NCI-H187 (cell line): ENCODE measurements around the gene MSI2.

ENCODE experiments used
- DNase-seq, 2 experiments: peaks; one replicate each; lab custom pipeline; 2025; lab: John Stamatoyannopoulos, UW

MSI2 gene

DNA sequence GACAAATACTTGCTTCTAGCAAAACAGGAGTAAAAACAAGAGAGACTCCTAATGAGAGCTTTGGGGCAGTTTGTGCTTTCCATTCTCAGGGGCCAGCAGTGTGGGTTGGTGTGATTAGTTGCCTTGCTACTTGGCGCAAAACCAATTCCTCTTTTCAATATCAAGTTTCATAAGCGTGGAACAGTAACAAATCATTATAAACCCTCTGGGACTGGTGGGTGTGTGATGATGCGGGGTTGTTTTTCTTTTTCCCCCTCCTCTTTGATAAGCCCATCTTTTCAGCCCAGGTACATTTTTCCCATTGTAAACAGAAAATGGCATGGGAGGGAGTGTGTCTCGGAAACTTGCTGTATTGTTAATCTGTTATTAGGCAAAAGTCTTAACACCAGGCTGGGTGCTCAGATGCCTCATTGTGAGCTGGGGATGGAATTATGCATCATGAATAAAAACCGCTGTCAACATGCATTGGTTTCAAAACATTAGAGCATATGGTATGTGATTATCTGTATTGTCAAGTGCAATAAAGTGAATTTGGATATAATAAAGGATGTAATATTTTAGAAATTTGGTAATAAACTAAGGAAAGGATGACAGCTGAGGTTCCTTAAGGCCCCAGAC is 322.4 kb downstream of the MSI2 start:
- DNase-seq: peak; percentile 27 to 29

DNA sequence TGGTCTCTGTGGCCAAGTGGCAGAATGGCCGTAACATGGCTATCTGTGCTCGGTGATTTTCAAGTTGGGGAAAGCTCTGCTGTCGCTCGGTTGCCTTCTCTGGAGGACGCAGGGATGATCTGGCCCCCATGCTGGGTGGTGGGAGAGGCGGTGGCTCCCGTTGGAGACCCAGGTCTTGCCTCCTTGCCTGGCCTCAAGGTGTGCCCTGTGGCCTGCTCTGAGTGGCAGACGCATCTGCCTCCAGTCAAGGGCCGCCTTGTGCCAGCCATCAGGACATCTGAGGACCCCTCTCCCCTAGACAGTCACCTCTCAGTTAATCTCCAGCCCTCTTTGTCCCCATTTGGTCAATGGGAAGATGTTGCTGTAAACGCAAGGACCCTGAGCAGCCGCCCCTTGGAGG is 322.9 kb downstream of the MSI2 start:
- DNase-seq: no peak

DNA sequence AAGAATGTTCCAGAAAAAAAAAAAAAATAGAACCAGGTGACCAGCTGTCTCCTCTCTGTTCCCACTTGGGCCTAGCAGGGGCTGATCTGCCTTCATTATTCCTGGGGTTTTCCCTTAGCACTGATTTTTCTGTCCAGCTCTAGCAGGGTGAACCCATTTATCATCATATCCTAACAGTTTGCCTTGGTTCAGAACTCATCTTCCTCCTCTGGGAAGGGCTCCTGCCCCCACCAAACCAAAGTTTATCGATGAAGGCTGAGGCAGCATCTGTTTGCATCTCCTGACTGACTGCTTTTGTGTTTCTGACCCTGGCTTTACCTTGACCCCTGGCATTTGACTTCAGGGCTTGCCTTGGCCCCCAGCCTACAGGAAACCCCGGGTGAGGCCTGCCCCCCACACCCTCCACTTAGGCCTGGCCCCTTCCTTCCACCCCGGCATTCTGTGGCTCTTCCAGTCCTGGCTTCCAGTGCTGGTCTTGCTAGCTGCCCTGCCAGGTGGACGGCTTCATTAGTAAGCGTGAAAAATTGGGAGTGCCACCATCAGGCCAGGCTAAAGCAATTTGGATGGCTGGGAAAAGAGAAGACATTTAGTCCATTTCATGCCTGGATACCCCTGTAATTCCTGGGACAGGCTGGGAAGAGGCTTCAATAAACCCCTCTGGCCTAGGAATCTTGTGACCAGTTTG is 323.9 kb downstream of the MSI2 start:
- DNase-seq: no peak

DNA sequence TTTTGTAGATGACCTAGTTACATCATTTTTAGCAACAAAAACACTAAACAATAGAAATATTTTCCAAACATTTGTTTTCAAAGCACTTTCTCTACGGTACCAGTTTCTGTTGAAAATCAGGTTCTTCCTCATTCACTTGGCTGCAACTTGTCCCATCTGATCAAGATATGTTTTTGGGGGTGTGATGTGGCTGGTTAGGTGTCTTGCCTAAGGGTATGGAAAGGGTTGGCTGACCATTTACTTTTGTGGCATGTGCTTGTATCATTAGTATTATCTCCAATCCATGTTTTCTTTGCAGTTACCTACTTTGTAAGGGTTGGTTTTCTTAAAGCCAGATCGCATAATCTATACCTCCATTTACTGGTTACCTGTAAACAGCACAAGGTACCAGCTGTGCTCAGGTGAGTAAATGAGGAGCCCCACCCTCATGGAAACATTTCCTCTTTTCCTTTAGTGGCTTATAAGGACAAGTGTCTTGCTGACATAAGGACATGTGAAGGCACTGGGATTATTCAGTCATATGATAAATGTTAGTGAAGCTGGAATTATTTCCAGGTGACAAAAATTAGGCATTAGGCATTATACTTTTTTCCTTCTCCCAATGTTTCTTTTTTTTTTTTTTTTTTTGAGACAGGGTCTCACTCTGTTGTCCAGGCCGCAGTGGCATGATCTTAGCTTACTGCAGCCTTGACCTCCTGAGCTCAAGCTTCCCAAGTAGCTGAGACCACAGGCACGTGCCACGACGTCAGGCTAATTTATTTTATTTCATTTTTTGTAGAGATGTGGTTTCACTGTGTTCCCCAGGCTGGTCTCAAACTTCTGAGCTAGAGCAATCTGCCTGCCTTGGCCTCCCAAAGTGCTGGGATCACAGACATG is 326.8 kb downstream of the MSI2 start:
- DNase-seq: no peak

DNA sequence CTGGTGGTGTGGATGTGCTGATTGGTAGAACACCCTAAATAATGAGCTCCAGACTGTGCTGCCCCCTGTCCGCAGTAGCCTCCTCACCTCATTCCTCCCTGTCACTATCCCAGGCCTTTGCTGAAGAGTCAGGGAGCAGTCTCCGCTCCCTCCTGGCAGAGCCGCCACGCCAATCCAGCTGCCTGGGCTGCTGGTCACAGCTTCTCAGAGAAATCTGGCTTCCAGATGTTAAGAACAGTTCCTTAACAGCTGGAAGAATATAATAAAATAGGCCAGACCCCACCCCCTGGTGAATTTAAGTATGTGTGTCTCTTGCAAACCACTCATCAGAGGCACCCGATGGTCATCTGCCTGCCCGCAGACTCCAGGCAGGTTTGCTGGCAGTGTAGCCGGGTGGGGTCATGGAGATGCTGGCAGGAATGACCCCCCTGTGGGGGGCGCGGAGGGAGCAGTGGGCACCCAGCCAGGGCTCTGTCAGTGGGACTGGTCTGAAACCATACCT is 327.8 kb downstream of the MSI2 start:
- no peak for DNase-seq

DNA sequence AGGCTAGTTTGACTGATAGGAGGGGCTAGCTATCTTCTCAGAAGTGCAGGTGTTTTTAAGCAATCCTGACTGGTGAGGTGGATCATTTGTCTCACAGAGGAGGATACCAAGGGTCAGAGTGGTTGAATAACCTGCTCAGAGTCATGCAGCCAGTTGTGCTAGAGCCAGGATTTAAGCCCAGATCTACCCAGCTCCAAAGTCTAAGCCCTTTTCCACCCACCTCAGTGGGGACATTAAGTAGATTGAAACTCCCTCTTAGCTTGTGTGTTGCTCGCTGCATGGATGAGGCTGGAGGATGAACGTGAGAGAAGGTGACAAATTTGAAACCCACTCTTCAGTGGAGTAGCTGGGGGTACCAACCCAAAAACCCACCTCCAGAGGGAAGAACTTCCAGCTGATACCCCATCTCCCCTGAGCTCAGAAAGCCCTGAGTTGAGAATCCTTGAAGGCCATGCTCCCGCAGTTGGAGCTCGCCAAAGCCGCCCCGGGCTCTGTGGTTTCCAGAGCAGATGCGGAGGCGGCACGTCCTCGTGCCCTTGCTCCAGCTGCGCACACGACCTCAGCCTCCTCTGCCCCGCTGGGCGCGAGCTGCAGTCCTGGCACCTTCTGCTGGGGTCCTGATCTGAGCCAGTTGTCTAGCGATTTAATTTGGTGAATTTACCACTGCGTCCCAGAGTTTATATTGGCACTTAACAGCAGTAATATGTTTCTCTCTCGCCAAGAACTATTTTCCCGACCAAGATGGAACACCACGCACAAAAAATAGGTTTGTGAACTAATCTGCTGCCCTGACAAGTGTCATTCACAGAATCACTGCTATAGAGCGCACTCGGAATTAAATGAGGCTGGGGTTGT is 329.2 kb downstream of the MSI2 start:
- DNase-seq: peak in 1 of 2 experiments; percentile 51

DNA sequence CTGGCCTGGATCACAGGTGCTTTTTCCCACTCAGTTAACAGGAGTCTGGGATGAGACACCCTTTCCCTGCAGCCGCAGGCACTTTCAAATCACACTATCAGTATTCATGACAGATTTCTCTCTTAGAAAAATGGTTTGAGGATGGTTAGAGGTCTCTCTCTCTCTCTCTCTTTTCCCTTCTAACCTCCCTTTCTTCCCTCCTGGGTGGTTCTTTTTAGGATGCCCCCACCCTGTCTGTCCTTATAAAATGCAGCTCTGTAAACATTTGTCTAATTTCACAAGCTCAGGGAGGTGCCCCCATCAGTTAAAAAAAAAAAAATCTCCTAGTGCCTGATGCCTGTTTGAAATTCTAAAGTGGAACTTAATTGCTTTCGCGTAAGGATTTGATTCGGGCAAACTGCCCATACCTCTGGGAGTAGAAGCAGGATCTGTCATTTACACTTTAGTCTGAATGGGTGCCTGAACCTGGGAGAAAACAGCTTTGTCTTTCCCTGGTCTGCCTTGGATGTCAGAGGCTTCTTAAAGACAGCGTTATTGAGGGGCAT is 329.9 kb downstream of the MSI2 start:
- no peak for DNase-seq

DNA sequence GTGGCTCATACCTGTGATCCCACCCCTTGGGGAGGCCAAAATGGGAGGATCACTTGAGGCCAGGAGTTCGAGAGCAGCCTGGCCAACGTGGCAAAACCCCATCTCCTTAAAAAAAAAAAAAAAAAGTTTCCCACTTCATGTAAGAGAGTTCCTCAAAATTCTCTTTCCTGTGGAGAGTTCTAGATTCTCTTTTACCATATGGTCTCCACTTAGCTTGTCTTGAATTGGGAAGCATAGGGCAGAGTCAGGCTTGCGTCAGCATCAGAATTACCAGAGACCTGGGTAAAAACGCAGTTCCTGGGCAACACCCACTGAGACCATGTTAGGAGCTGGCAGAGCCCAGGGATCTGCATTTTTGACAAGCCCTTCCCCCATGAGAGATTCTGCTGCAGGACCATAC is 330.4 kb downstream of the MSI2 start:
- no peak for DNase-seq

DNA sequence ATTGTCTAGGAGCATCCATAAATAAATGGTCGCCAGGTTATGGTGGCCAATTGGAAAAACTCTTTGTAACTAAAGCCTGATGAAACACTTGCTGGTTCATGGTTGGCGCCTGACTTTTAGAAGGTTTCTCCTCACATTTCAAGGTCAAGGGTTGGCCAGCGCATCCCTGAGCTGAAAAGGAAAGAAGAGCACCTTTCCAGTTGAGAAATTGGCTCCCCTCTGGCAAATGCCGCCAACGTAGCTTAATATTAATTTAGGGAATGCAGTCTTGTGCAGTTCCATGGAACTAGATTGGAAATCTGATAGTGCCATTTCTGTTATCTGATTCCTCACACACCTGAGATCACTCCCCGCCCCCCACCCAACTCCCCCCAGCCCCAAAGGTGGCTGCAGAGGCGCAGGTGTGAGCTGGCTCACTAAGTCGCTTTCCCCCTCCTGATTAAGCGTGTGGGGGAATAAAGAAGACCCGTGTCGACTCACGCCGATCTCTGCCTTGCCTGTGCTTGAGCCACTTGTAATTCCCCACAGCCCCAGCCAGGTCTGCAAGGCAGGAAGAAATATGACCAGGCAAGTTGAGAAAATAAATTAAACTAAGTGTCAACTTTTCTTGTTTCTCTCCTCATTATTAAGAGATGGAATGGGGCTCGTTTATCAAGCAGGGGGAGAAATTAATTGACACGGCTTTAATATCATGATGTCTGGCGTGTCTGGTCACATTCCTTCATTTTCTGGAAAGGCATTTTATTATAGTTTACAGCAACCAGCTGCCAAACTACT is 331.1 kb downstream of the MSI2 start:
- peak in 1 of 2 experiments; percentile 26 for DNase-seq

DNA sequence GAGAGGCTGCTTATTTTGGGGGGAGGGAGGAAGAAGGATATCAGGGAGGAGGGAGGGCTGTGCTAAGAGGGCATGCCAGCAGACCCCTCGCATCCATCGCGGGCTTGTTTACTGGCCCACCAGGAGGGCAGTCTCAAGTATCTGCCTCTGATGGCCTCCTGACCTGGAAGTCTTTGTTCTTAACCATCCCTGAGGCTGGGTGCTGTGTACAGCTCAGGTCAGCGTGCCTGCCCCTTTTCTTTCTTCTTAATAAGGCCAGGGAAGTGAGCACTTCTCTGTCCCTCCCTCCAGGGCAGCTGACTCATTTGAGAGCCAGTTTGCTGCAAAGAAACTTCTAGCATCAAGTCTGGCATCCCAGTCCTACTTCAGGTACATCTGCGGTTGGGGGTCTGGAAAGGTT is 331.8 kb downstream of the MSI2 start:
- DNase-seq: no peak

DNA sequence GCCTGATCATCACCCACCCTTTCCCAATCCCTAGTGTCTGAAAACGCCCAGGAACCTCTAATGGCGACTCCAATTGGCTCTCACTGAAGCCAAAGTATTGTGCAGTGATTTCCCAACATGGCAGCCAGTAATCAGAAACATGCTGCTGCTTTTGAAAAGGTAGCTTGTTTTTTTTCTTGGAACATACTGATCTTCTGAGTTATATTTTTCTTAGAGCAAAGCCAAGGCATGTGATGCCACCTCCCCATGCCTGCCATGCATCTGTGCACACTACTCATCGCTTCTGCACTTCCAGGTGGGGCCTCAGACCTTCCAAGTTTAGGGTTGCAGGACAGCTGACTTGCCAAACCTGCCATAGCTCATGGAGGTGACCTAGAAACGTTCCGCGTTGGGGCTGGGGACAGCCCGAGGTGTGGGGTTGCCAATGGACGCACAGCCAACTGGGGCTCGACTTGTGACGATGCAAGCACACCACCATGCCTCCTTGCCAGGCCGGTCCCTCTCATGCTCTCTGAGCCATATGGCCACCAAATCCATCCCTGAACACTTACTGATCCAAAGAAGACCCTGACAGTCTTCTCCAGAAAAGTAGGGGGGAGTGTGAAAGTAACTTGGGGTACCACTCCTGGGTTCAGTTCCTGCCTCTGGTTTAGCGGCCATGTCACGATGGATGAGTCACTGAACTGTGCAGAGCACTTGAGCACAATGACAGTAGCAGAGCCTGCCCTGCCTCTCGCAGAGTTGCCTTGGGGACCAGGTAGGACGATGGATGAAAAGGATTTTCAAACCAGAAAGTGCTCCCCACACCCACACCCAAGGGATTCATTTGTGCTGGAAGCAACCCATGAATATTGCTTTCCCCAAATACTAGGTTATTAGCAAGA is 333.1 kb downstream of the MSI2 start:
- no peak for DNase-seq

DNA sequence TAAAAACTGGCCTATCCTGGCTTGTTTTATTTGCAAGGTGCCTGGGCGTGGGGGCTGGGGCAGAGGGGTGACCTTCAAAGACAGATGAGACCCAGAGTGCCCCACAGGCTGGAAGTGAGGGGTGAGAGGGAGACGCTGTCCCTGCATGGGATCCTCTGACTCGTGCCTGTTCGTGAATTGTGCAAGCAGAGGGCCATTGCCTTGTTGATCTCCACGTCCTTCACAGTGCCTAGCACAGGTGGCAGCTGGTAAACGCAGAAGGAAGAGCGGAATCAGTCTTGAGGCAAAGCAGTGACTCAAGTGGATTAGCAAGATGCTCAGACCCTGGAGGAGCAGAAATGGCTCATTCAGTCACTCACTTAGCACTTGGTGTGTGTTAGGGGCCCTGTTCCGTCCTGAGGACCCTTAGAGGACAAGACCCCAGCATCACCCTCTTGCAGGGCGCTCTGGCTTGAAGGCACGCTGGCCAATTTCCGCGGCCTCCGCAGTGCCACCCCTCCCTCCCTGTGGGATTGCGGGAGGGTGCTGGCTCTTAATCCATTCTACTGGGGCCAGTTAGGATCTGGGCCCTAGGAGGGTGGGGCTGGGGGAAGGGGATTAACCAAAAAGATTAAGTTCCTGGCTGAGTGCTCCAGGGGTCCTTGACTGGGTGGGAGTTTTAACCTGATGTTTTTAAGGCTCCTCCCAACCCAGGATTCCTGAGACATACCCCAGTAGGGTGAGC is 337.6 kb downstream of the MSI2 start:
- no peak for DNase-seq

DNA sequence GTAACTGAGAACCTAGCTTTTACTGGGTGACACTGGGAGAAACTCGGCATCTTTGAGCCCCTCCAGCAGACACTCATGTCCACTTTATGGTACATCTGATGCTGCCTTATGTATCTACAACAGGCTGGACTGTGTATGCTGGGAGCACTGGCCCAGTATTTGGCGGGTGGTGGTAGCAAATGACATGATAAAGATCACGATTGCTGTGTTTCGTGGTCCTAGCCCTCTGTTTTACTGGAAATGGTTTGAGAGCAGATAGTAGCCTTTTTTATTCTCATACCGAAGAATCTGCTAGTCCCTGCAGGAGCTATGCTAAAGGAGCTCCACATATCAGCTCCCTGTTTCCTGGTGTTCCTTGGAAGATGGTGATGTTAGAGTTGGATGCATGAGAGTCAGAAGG is 338.4 kb downstream of the MSI2 start:
- DNase-seq: no peak

DNA sequence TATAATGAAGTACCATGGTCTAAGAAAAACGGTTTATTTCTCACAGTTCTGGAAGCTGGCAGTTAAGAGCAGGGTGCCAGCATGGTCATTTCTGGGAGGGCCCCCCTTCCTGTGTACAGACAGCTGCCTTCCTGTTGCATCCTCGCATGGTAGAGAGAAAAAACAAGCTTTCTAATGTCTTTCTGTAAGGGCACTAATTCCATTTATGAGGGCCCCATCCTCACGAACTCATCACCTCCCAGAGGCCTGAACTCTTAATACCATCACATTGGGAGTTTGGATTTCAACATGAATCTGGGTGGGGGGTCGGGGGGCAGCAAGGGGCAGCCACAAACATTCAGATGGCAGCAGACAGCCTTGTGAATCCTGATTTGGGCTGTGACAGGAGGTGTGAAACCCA is 339.1 kb downstream of the MSI2 start:
- DNase-seq: no peak

DNA sequence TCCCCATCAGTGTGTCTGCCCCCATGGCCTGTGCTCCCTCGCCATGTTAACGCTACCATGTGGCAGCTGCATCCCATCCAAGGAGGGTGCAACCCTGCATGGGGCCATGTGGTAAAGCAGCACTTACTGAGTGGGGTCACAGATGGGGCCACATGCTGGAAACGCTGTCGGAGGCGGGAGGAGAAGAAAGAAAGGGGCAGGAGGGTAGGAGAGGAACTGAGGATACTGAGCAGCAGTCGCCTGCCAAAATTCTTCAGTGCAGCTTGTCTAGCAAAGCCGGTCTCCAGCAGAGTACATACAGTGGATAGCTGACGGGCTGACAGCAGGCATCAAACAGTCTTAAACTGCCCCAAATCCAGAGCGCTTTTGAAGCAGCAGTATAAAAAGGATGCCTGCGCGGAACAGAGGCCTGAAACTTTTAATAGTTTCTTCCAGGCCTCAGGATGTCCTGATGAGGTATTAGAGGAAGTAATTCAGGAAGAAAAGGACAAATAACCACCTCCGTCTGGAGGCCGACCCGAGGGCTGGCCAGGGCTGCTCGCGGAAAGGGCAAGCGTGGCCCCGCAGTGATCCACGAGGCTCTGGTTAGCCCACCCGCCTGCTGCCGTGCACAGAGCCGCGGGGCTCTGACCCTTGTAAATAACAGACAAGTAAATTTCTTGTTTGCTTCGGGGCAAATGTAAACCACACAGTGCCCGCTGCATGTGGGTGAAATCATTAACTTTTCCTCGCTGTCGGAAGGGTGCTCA is 339.8 kb downstream of the MSI2 start:
- no peak for DNase-seq

DNA sequence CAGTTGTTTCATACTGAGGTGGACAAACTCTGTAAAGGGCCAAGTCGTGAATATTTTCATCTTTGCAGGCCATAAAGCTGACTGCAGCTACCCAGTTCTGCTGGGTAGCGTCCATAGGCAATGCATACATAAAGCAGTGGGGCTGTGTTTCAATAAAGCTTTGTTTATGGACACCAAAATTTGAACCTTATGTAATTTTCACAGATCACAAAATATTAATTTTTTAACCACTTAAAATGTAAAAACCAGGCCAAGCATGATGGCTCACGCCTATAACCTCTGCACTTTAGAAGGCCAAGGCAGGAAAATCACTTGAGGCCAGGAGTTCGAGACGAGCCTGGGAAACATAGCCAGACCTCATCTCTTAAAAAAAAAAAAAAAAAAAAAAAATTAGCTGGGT is 340.8 kb downstream of the MSI2 start:
- DNase-seq: no peak

DNA sequence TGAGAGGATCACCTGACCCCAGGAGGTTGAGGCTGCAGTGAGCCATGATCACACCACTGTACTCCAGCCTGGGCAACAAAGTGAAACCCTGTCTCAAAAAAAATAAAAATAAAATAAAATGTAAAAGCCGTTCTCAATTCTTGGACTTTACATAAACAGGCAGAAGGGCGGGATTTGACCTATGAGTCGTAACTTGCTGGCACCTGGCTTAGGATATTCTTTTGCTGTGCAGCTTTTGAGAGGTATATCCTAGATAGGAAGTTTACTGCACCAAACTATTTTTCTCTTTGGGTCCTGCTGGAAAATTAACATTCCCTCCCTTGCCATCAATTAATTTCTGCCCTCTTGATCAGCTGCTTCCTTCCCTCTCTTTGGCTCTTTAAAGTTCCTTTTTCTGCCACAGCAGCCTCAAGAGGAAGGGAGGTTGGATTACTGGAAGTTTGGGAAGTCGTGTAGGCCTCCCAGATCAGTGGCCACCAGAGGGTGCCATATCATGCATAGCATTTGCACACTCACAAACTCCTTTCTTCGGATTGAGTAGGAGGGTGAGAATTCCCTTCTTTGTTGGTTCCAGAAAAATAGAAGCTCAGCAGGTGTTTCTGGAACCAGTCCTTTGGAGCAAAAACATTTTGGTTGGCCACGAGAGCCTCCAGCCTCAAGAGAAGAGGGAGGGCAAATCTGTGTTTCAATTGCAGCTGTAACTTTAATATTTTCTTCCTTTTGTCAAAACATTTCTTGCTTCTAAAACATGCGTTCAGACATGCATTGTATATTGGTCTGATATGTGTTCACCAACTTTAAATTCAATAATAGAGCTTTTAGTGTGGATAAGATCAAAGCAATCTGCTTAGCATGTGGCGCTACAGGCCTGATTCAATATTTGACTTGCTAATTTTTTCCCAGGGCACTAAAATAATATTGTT is 341.5 kb downstream of the MSI2 start:
- DNase-seq: peak in 1 of 2 experiments; percentile 21
